GM12865 (cell line): ENCODE results near the gene EEPD1.
"Not testable (repeated sequence)": the region's sequence is repeated elsewhere in the genome, so short reads cannot be mapped to it uniquely, and the experiment has no call there.

Experiments
- DNase-seq: peaks from one replicate; pipeline ENCODE4 v3.0.0; 2010; ENCODE audit warnings: low read depth
- H3K4me3 ChIP-seq: 2 replicates; pipeline ENCODE4 v1.5.1; 2011; ENCODE audit warnings: mild to moderate bottlenecking, low read depth, low read length, control low read depth
- CTCF ChIP-seq: IDR thresholded peaks from 2 replicates; pipeline ENCODE4 v1.5.1; 2011; ENCODE audit warnings: low read length, control low read depth, low read depth, inconsistent platforms; ENCODE audit not compliant: insufficient read depth; ENCODE audit errors: missing control alignments

Gene EEPD1

DNA sequence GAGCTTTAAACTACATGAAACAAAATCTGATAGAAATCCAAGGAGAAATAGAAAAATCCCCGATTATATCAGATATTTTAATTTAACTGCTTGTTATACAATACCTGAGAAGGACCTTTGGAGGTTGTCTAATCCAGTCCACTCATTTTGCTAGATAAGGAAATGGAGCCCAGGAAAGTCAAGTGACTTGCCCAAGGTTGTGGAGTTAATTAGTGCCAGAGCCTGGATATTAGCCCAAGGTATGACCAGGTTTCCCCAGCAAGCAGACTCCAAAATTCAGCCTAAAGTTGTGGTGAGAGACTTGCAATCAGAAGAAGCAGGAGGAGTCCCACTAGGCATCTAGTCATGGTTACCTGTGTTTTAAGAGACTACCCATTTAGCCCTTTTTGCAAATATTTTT is 11.7 kb upstream of the EEPD1 start:
- no peak for DNase-seq
- no peak overlapping the region for H3K4me3 ChIP-seq
- no peak for TF ChIP-seq CTCF

- no peak overlapping the region for H3K4me3 ChIP-seq
- no peak for TF ChIP-seq CTCF
- no peak for DNase-seq
Observed at GRCh38 chr7:36141850-36142249, 11.2 kb upstream of the EEPD1 start.

DNA sequence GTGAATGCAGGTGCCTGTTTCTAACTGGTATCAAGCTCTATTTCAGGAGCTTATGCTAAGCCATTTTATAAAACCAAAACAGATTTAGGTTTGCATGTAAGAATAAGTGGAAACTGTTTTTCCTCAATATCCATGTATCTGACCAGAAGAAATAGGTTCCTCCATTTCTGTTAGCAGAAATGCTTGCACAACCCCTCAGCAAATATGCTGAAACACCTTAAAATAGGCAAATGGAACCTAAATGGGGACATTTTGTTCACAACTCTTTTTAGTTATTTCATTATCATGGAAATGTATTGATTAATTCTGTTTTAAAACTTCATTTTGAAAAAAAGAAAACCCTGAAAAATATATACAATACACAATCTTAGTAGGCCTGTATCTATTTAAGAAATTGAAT is 8.9 kb upstream of the EEPD1 start:
- no peak for DNase-seq
- no peak overlapping the region for H3K4me3 ChIP-seq
- TF ChIP-seq CTCF = no peak

GRCh38 chr7:36145686-36146085 is 7.4 kb upstream of the EEPD1 start:
- DNase-seq = no peak
- TF ChIP-seq CTCF = no peak
- no peak overlapping the region for H3K4me3 ChIP-seq

DNA sequence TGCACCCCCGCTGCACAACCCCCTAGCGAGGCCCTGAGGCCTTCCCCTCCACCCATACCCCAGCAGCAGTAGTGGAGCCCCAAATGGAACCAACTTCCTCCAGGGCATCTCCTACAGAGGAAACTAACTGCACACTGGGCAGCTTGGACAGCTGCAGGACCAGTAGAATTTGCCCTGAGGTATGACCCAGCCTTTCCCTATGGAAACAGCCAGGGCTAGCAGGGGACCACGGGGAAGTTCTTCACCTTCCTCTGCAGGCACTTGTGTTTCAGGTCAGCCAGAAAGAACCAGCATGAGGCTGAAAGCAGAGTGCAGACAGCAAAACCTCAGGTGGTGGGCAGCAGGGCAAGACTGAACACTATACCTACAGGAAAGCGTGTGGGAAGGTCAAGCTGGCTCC is 5.7 kb upstream of the EEPD1 start:
- no peak for DNase-seq
- no peak overlapping the region for H3K4me3 ChIP-seq
- TF ChIP-seq CTCF = no peak

DNA sequence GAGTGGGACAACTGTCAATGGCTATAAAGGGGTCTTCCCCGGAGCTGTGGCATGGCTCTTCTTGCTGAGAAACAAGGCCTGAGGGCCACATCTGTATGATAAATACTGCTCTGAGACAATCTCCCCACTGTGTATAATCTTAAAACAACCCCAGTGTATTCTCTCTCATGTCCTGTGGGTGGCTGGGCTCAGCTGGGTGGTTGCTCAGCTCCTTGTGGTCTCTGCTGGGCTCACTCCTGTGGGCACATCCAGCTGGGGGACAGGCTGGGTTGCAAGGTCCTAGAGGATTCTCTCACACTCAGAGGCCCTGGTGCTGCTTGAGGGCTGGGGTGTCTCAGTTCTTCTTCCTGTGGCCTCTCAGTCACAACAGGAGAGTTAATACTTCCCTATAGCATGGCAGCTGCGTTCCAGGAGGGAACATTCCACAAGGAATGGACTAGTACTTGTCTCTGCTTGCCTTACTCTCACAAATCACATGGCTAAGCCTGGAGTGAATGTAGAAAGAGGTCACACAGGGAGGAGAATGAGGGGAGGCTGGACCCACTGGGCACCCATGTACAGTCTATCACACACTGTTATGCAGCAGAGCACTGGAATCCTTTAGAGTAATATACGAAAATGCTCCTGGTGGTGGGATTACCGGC is 4.5 kb upstream of the EEPD1 start:
- DNase-seq = no peak
- no peak for TF ChIP-seq CTCF
- no peak overlapping the region for H3K4me3 ChIP-seq

DNA sequence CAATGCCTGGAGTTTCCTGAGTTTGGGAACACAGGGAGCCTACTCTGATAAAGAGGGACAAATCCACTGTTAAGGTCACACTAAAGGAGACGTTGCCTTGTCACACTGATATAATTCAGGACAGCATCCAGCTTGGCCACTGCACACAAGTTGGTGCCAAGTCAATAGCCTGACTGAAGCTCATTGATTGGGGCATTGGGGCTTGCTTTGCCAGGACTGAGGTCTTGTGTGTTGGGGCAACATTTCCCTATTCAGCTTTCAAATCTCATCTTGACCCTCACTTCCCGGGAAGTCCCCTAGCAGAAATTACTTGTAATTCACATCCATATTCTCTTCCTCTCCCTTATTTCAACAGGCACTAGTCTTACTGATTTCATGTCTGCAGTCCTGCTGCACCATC is 3.8 kb upstream of the EEPD1 start:
- DNase-seq, H3K4me3 ChIP-seq: not testable (repeated sequence)
